Activated CD4-positive, alpha-beta T cell treated with anti-CD3 and anti-CD28 coated beads, Interleukin-2, amount 50 U/mL, for 4 hours (primary cell): Measurements from ENCODE around the gene STOML2.

Experiments
- DNase-seq, 2 experiments: peaks; one replicate each; pipeline ENCODE4 v3.0.0-alpha.2; 2020

The STOML2 gene

DNA sequence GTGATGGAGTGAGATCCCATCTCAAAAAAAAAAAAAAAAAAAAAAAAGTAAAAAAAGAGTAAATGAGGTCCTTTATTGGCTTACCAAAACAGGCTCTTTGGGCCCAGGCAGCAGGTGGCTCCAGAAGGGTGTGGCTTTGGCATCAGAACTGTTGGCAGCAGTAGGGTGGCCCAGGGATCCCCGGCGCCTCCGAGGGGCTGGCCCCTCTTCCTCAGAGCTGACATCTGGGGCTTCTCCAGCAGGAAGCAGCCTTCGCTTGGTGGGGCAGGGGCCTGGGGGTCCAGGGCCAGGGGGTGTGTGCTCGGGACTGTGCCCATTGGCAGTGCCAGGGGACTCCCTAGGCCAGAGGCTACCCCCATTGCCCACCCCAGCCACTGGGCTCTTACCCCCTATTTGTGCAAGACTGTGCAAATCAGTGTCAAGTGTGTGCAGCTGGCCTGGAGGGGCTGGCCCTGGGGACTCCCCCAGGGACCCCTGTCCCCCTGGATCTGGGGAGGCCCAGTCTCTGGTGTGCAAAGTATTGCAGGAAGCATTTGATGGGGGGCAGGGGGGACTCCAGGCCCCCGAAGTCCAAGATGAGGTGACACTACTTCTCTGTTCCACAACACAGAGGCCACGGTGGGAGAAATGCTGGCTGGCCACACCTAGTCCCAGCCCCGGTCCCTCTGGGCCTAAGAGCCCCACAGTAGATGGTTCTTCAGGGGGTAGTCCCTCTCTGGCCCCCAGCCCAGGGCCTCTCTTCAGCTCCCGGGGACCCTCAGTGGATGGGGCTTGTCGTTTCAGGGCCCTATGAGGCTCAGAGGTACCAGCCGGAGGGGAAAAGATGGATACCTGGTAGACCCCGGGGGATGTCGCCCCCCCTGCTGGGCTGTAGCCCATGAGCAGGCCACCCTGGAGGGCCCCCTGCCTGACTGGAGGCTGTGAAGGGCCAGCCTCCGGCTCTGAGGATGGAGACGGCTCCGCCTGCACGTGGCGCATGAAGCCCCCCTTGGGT, 4.7 kb upstream of the STOML2 start:
- DNase-seq = no peak

DNA sequence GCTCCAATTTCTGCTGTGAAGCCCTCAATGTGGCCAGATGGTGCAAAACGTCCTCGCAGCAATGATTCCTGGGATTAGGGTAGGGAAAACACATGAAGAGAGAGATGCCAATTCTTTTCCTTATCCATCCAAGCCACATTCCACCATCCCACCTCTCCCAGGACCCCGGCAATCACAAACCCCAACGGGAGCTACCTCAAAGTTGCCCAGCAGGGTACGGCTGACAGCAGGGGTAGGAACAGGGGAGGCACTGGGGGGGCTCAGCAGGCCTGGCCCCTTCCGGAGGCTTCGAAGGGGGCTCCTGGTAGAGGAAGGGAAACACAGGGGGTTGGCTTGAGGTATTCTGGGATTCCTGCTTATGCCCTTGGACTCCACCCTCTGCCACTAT, 3.4 kb upstream of the STOML2 start:
- no peak for DNase-seq

- DNase-seq = no peak
These were observed 2.8 kb upstream of the STOML2 start for GRCh38 chr9:35105571-35106342.

DNA sequence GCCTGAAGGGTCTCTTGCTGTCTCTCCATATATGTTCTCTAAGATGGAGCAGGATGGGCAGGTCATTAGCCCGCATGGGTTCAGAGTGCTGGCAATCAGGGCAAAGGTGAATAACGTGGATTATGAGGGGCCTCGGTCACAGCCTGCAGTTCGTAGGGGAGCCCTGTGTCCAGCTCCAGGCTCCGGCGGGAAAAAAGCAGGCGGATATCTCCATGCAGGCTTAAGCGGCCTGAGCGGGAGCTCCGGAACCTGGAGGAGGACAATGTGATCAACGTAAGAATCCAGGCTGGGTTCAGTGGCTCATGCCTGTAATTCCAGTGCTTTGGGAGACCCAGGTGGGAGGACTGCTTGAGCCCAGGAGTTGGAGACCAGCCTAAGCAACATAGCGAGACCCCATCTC, 2.2 kb upstream of the STOML2 start:
- DNase-seq = no peak

DNA sequence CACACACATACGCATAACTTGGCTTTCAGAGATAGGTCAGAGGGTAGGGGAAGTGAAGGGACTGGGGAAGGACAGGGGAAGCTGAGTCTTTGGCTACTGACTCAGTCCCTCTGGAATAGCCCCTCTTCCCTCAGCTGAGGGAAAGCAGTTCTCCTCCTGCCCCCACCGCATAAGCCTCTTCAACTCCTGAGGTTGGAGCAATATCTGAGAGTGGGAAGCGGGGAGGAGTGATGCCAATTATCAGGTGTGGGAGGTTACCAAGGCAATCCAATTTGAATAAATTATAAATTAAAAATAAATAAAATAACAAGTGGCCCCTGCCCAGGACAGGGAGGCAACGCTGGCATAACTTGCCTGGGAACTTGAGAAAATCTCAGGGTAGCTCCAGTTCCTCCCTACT, 1.7 kb upstream of the STOML2 start:
- DNase-seq = no peak

- no peak for DNase-seq
These were observed 795 bp upstream of the STOML2 start for GRCh38 chr9:35103660-35104191.

DNA sequence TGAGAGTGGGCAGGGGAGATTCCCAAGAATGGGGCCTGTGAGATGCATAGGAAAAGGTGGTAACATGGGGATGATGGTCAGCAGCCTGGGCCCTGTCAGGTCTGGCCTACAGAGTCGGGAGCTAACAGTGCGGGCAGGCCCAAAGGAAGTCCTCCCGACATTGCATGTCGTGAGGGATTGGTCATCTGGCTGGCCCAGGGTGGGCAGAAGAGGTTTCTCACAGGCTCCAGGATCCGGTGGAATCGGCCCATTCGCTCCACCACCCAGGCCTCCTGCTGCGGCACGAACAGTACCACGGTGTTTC, 514 bp downstream of the STOML2 start:
- DNase-seq = no peak

DNA sequence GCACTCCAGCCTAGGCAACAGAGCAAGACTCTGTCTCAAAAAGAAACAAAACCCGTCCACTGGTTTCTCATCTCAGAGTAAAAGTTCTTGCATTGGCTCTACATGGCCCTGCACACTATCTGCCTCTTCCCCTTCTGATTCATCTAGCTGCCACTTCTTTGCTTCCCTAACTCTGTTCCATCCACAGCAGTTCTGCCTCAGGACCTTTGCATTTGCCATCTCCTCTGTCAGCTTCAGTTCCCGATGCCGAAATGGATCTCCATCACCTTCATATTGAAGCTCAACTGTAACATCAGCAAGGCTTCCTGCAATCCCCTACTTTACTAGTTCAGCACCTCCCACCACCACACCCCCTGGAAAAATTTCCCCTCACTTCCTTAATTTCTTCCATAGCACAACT, 5.4 kb downstream of the STOML2 start:
- no peak for DNase-seq

- peak; percentile 87 to 88 for DNase-seq
These were observed 6.7 kb downstream of the STOML2 start, which contains the start of gene PIGO for GRCh38 chr9:35096035-35096849. Gene PIGO, minus strand, starts transcription at chr9:35096591. Its CDS starts 1,026 bp downstream, at chr9:35095565.

GRCh38 chr9:35091536-35091935, 11.4 kb downstream of the STOML2 start:
- DNase-seq = no peak

DNA sequence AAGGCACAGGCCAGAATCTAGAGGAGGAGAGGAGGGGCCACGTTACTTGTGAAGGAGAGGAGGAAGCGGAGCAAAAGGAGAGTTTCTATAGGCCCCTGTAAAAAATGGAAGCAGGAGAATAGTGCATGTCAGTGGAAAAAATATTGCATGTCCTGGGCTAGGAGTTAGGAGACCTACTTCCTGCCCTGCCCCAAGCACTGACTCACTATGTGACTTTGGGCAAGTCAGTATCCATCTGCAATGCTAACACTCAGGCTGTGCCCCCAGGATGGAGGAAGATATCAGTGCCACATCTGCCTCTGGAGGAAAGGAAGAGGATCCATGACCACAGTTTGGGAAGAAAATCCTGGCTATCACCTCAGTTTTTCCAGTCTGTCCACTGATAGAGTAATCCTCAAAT, 13.5 kb downstream of the STOML2 start:
- DNase-seq = no peak

GRCh38 chr9:35085078-35085477, 17.9 kb downstream of the STOML2 start:
- no peak for DNase-seq

- peak; percentile 69 to 73 for DNase-seq
These were observed 23.2 kb downstream of the STOML2 start, which contains the start of gene FANCG for GRCh38 chr9:35079426-35080341. Gene FANCG, minus strand, starts transcription at chr9:35079942. Its CDS starts 418 bp downstream, at chr9:35079524.

DNA sequence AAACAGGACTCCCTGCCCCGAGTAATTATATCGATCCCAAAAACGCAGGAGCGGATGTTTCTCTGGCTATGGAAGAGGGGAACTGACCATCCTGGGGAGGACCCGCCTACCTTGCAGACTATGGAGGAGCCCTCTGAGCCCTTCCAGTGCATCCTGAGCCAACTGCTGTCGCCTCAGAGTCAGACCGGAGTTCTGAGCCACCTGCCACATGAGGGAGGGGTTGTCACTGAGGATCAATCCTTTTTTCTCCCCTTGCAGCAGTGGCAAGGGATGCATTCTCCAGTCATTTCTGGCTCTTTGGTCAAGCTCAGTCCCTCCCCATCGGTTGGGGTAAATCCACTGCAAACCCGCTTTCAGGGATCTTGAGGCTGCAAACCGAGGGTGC, 23.9 kb downstream of the STOML2 start:
- no peak for DNase-seq

DNA sequence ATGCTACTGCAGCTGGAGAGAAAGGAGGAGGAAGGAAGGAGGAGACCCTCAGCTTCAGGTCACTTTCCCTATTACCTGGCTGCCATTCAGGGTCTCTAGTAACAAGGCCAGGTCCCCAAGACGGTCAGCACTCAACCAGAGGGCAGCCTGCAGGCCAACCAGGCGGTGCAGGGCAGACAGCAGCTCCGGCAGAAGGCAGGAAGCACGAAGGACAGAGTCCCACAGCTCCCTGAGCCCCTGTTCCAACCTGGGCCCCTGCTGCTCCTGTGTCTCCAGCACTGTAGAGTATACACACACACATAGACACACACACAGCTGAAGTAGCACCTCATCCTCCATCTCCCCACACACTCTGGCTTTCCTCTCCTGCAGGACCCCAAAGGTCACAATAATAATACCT, 24.9 kb downstream of the STOML2 start:
- DNase-seq = no peak

GRCh38 chr9:35076848-35077247, 26.1 kb downstream of the STOML2 start:
- DNase-seq = no peak

DNA sequence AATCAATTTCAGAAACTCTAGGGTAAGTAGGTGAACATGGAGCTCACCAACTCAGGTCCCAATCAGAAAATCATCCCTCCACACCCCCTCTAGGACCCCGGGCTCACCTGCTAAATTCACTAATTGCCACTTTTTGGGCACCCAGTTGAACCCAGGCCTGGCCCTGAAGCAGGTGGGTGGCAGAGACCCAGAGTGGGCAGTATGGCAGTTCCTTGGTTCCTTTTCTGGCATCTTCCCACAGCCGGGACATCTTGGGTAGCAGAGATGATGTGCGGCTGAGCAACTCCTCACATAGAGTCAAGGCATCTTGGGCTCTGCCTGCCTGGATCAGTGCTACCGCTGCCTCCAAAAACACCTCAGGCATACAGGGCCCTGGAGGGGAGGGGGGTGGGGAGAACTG, 27.6 kb downstream of the STOML2 start:
- no peak for DNase-seq

GRCh38 chr9:35074791-35075190, 28.1 kb downstream of the STOML2 start:
- no peak for DNase-seq

- no peak for DNase-seq
These were observed 28.8 kb downstream of the STOML2 start for GRCh38 chr9:35074141-35074540.

- no peak for DNase-seq
These were observed 29.7 kb downstream of the STOML2 start for GRCh38 chr9:35073279-35073612.

DNA sequence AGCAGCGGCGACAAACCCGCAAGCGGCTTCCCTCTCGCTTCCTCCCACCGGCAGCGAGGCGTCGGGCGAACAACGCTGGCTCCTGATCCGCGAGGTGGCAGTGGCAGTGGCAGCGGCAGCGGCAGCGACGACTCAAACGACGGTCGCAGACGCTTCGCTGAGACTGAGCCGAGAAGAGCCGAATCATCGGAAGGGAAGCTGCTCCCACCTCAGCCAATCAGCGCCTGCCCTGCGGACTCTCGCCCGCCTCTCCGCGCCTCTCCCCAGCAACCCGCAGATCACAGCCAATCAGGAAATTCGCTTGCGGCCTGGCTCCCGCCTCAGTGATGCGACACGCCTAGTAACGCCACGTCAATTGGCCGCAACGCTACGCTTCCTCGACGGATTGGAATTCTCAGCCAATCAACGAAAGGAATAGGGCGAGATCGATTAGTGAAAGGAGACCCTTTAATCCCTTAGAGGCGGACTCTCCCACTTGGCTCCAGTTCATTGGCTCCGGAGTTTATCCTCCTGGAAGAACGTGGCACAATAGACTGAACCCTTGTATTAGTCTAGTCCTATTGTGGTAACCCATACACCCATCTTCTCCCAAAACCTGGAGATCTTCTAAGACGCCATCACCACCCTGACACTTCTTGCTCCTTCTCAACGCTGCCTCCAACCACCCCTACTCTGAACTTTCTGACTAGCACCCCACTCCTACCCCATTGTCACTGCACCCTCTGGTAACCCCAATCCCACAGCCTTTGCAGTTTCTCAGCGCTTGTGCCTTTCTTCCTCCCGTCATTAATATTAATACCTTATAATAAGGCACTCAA, 30.3 kb downstream of the STOML2 start, which contains the start of gene VCP:
Gene VCP (minus strand): TSS at position 165 of the 818 bp plus-strand sequence. CDS start 272 bp downstream, outside the sequence.
- DNase-seq = peak; percentile 95 to 97
